Measurements from ENCODE around the gene ZNF672. TPM values are rescaled to one million over a fixed set of nuclear protein-coding genes. Genes with fewer than 3 reads are reported as not detected.

Gene ZNF672
- total RNA-seq, 1 donor from 2014 or later = 20.6 TPM

- no peaks in the 10 kb centered on the region for H3K9me3 Mint-ChIP-seq (ENCODE audit: unreplicated experiment)
- no peak overlapping the region for H3K4me2 ChIP-seq (ENCODE audit: low read length)
- H3K4me3 ChIP-seq (ENCODE audit: insufficient read depth, low read depth, low read length) = no peak overlapping the region
- H3K9ac ChIP-seq (ENCODE audit: low read length) = no peak overlapping the region
- no peaks in the 10 kb centered on the region for H3K27me3 ChIP-seq (ENCODE audit: insufficient read depth, low read length)
- H3K4me3 Mint-ChIP-seq (ENCODE audit: unreplicated experiment) = no peak overlapping the region
- H3K27ac Mint-ChIP-seq (ENCODE audit: unreplicated experiment) = no peak overlapping the region
- FAIRE-seq (no peak), DNase-seq (ENCODE audit: low read depth) (no peak)
- TF ChIP-seq CTCF (IDR thresholded peaks at IDR 0.05; ENCODE audit: insufficient read depth, low read depth, low read length) (no peak), EZH2 (IDR thresholded peaks at IDR 0.05; ENCODE audit: insufficient read depth, low read length) (no peak)
- H3K27me3 Mint-ChIP-seq (ENCODE audit: low read depth, unreplicated experiment) = no peaks in the 10 kb centered on the region
- H2AFZ ChIP-seq (ENCODE audit: low read depth, low read length) = no peak overlapping the region
- H4K20me1 ChIP-seq (ENCODE audit: insufficient read depth, low read length) = peaks cover 34% of the 10 kb centered on the region
- no peak overlapping the region for H3K27ac ChIP-seq (ENCODE audit: low read depth, low read length)
- no peaks in the 10 kb centered on the region for H3K9me3 ChIP-seq (ENCODE audit: insufficient read depth, low read depth, low read length)
- H3K36me3 Mint-ChIP-seq (ENCODE audit: low read depth, unreplicated experiment) = peaks cover 23% of the 10 kb centered on the region
- H3K36me3 ChIP-seq (ENCODE audit: insufficient read depth, low read length) = peaks cover 10% of the 10 kb centered on the region
- H3K4me1 ChIP-seq (ENCODE audit: insufficient read depth, low read length) = no peaks in the 10 kb centered on the region
- H3K4me1 Mint-ChIP-seq (ENCODE audit: low read depth, unreplicated experiment) = no peaks in the 10 kb centered on the region
- no peaks in the 10 kb centered on the region for H3K79me2 ChIP-seq (ENCODE audit: insufficient read depth, low read length)
Measured at GRCh38 chr1:248850536-248851251, 12.7 kb downstream of the ZNF672 start.

- Histone ChIP-seq H3K9ac (ENCODE audit: low read length) (no peak overlapping the region), H3K4me1 (ENCODE audit: insufficient read depth, low read length) (no peaks in the 10 kb centered on the region), H3K79me2 (ENCODE audit: insufficient read depth, low read length) (no peaks in the 10 kb centered on the region), H3K9me3 (ENCODE audit: insufficient read depth, low read depth, low read length) (no peaks in the 10 kb centered on the region), H4K20me1 (ENCODE audit: insufficient read depth, low read length) (peaks cover 34% of the 10 kb centered on the region), H3K36me3 (ENCODE audit: insufficient read depth, low read length) (peaks cover 4% of the 10 kb centered on the region), H2AFZ (ENCODE audit: low read depth, low read length) (no peak overlapping the region), H3K4me2 (ENCODE audit: low read length) (no peak overlapping the region), H3K27ac (ENCODE audit: low read depth, low read length) (no peak overlapping the region), H3K4me3 (ENCODE audit: insufficient read depth, low read depth, low read length) (no peak overlapping the region), H3K27me3 (ENCODE audit: insufficient read depth, low read length) (no peaks in the 10 kb centered on the region)
- Mint-ChIP-seq H3K4me3 (ENCODE audit: unreplicated experiment) (no peak overlapping the region), H3K4me1 (ENCODE audit: low read depth, unreplicated experiment) (no peaks in the 10 kb centered on the region), H3K36me3 (ENCODE audit: low read depth, unreplicated experiment) (peaks cover 26% of the 10 kb centered on the region), H3K9me3 (ENCODE audit: unreplicated experiment) (no peaks in the 10 kb centered on the region), H3K27ac (ENCODE audit: unreplicated experiment) (no peak overlapping the region), H3K27me3 (ENCODE audit: low read depth, unreplicated experiment) (no peaks in the 10 kb centered on the region)
- no peak for FAIRE-seq
- TF ChIP-seq CTCF (IDR thresholded peaks at IDR 0.05; ENCODE audit: insufficient read depth, low read depth, low read length) = no peak
- TF ChIP-seq EZH2 (IDR thresholded peaks at IDR 0.05; ENCODE audit: insufficient read depth, low read length) = no peak
- DNase-seq (ENCODE audit: low read depth) = no peak
Measured at GRCh38 chr1:248851390-248851789, 13.4 kb downstream of the ZNF672 start.

Measured in astrocyte (in vitro differentiated cells and primary cell).